ENCODE results near the gene TMC4. TPM values are rescaled to one million over a fixed set of nuclear protein-coding genes. Genes with fewer than 3 reads are reported as not detected.

TMC4 gene
- total RNA-seq, 1 experiment from 2014 or later: 13.4 TPM

- H3K4me2 ChIP-seq (ENCODE audit: low read length): peak overlapping the region; percentile 93
- no TSS peak for BruUV-seq (replicated peaks)
- H3K27ac ChIP-seq (ENCODE audit: low read length): no peak overlapping the region
- H3K4me3 ChIP-seq (ENCODE audit: low read length): peak overlapping the region; percentile 96
- H3K9ac ChIP-seq (ENCODE audit: low read length): no peak overlapping the region
- H3K36me3 ChIP-seq (ENCODE audit: low read depth, low read length): peaks cover 74% of the 10 kb centered on the region
- ChIA-PET POLR2A (ENCODE audit: unreplicated experiment) (interaction anchor here (1.6 kb wide), 1 partner anchor 15 kb away, joined by 5 read pairs; the partner anchor contains the start of gene MBOAT7), CTCF (no interaction called here)
- TF ChIP-seq EZH2phosphoT487 (IDR thresholded peaks at IDR 0.05; ENCODE audit: borderline replicate concordance, low read length) (no peak), CTCF (conservative IDR thresholded peaks at IDR 0.05; ENCODE audit: low read depth, low read length) (no peak), EZH2 (IDR thresholded peaks at IDR 0.05; ENCODE audit: low read length, unreplicated experiment) (no peak)
- no peaks in the 10 kb centered on the region for H3K9me2 ChIP-seq (replicated peaks; ENCODE audit: low read length)
- no peak overlapping the region for H2AFZ ChIP-seq (ENCODE audit: low read length)
- no peaks in the 10 kb centered on the region for H3K27me3 ChIP-seq (ENCODE audit: low read length)
- no peaks in the 10 kb centered on the region for H3K9me3 ChIP-seq (ENCODE audit: low read length)
- no peak for DNase-seq
- peaks cover 89% of the 10 kb centered on the region for H4K20me1 ChIP-seq (ENCODE audit: low read length)
- H3K4me1 ChIP-seq (ENCODE audit: insufficient read depth, low read length): peaks cover 64% of the 10 kb centered on the region
- no peak for ATAC-seq
- peaks cover 82% of the 10 kb centered on the region for H3K79me2 ChIP-seq (ENCODE audit: low read length)
- intact Hi-C loops (cut with micrococcal nuclease): loop anchor here (5.0 kb wide), 1 partner anchor 43 kb away; no protein-coding TSS in a partner anchor
- peaks cover 51% of the 10 kb centered on the region for H3F3A ChIP-seq (ENCODE audit: low read length, unreplicated experiment)
These were observed 32.0 kb upstream of the TMC4 start for GRCh38 chr19:54204767-54205468.

- H3K9me3 ChIP-seq (ENCODE audit: low read length): no peaks in the 10 kb centered on the region
- ATAC-seq (peak; percentile 29), DNase-seq (peak; percentile 46)
- H3K4me2 ChIP-seq (ENCODE audit: low read length): peak overlapping the region; percentile 93
- ChIA-PET CTCF (interaction anchor here (1.0 kb wide), 1 partner anchor 14 kb away, joined by 6 read pairs; the partner anchor contains the start of gene MBOAT7), POLR2A (ENCODE audit: unreplicated experiment) (interaction anchor here (0.5 to 0.6 kb wide), 2 partner anchors 13 to 62 kb away, joined by 3 to 13 read pairs; no protein-coding TSS in a partner anchor)
- H3K27ac ChIP-seq (ENCODE audit: low read length): no peak overlapping the region
- peaks cover 40% of the 10 kb centered on the region for H3F3A ChIP-seq (ENCODE audit: low read length, unreplicated experiment)
- intact Hi-C loops (cut with micrococcal nuclease): loop anchor here (5.0 kb wide), 1 partner anchor 41 kb away; no protein-coding TSS in a partner anchor
- no peaks in the 10 kb centered on the region for H3K27me3 ChIP-seq (ENCODE audit: low read length)
- peaks cover 73% of the 10 kb centered on the region for H4K20me1 ChIP-seq (ENCODE audit: low read length)
- peaks cover 81% of the 10 kb centered on the region for H3K79me2 ChIP-seq (ENCODE audit: low read length)
- no peak for TF ChIP-seq CTCF (conservative IDR thresholded peaks at IDR 0.05; ENCODE audit: low read depth, low read length)
- no peak for TF ChIP-seq EZH2phosphoT487 (IDR thresholded peaks at IDR 0.05; ENCODE audit: borderline replicate concordance, low read length)
- TF ChIP-seq EZH2 (IDR thresholded peaks at IDR 0.05; ENCODE audit: low read length, unreplicated experiment): no peak
- H3K4me1 ChIP-seq (ENCODE audit: insufficient read depth, low read length): peaks cover 48% of the 10 kb centered on the region
- H3K9ac ChIP-seq (ENCODE audit: low read length): peak overlapping the region; percentile 98
- H3K9me2 ChIP-seq (replicated peaks; ENCODE audit: low read length): no peaks in the 10 kb centered on the region
- H3K4me3 ChIP-seq (ENCODE audit: low read length): peak overlapping the region; percentile 96
- no TSS peak for BruUV-seq (replicated peaks)
- H2AFZ ChIP-seq (ENCODE audit: low read length): no peak overlapping the region
- peaks cover 70% of the 10 kb centered on the region for H3K36me3 ChIP-seq (ENCODE audit: low read depth, low read length)
These were observed 30.2 kb upstream of the TMC4 start for GRCh38 chr19:54203151-54203611.

Data from PC-3 (cell line).